HFF-Myc (cell line): ENCODE data around the gene LUM.

Experiments used
- DNase-seq: peaks from one replicate; pipeline ENCODE4 v3.0.0-alpha.2; 2011; ENCODE audit warnings: low read depth; ENCODE audit errors: extremely low read depth
- H3K4me3 ChIP-seq: replicated peaks from 2 replicates; pipeline ENCODE4 v1.5.1; 2011; ENCODE audit warnings: low read depth, mild to moderate bottlenecking, control low read depth, low read length
- CTCF ChIP-seq: IDR thresholded peaks from 2 replicates; pipeline ENCODE4 v1.5.1; 2012; ENCODE audit warnings: mild to moderate bottlenecking, low read depth, low read length, control low read depth; ENCODE audit errors: missing control alignments

LUM gene

DNA sequence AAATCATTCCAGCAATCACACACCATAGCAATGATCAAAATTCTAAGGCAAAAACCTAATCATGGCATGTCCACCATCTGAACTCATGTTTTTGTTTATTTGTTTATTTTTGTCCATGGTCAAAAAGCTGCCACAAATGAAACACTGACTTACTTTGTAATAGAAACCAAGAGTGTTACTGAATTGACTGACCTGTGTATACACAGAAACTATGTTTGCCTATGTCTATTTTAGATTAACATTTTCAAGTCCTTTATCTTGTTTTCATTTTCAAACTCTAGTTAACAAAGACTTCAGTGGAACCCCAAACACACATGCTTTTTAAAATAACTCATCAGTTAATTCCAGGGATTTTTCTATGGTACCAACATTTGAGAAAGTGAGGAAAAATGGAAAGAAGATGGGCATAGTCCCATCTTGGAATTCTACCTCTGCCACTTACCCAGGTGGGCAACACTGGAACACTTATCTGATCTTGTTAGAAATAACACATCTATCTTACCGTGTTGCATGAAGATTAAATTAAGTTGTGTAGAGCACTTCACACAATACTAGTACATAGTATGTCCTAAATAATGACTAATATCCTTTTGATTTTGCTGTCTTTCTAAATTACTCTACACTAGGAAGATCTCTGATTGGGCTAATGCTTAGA is 6.4 kb downstream of the LUM start:
- no peak for DNase-seq
- H3K4me3 ChIP-seq, result peak overlapping the region; percentile 15; the same call in 1 of the 2 replicates
- no peak for TF ChIP-seq CTCF

DNA sequence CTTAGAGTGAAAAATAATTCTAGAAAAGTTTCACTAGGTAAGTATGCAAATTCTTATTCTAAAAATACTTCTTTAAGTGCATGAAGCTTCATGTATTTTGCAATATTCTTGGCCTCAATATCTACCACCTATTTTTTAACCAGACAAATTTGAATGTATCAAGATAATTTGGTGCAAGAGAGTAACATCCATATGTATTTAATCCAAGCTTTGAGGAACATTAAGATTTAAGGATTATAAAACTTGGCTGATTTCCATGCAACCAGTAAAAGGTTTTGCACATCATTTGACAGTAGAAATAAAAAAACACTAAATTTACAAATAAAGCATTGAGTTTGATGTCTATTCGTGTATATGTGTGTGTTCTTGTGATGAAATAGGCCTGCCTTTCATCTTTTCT is 7.7 kb downstream of the LUM start:
- H3K4me3 ChIP-seq, result no peak overlapping the region
- TF ChIP-seq CTCF, result no peak
- DNase-seq, result no peak

DNA sequence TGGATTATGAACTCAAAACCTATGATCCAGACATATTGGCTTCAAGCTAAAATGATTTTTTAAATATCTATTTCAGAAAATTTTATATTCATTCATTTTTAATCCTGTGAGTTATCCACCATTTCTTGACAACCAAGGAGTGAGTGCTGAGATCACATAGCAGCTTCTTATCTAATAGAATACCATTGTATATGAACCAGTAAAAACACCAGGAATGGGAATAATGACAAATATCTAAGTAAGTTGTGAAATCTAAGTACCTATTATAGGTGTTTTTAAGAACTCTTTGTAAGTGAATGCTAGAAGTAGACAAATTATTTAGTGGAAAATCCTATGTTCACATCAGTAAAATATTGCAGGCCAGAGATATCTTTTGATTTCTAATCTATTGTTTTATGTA is 8.2 kb downstream of the LUM start:
- no peak for TF ChIP-seq CTCF
- DNase-seq, result no peak
- no peak overlapping the region for H3K4me3 ChIP-seq

- H3K4me3 ChIP-seq, result no peak overlapping the region
- no peak for DNase-seq
- no peak for TF ChIP-seq CTCF
These were observed 10.4 kb downstream of the LUM start for GRCh38 chr12:91100906-91101305.

DNA sequence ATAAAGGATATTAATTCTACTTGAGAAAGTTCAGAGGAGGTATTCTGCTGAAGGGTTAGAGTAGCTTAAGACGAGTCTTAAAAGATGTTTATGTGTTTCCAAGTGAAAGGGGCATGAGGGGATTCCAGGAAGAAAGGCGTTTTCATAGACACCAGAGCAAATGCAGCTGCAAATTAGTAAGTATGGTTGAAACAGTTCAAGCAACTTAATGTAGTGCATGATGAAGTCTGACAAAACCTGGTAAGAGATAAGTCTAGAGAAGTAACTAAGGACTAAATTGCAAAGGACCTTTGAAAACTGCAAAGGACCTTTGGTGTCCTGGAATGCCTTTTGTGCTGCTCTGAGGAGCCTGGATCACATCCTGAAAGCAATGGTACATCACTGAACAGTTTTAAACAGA is 11.5 kb downstream of the LUM start:
- no peak for TF ChIP-seq CTCF
- H3K4me3 ChIP-seq, result no peak overlapping the region
- DNase-seq, result no peak

GRCh38 chr12:91099341-91099740 is 12.0 kb downstream of the LUM start:
- no peak for DNase-seq
- no peak for TF ChIP-seq CTCF
- no peak overlapping the region for H3K4me3 ChIP-seq

DNA sequence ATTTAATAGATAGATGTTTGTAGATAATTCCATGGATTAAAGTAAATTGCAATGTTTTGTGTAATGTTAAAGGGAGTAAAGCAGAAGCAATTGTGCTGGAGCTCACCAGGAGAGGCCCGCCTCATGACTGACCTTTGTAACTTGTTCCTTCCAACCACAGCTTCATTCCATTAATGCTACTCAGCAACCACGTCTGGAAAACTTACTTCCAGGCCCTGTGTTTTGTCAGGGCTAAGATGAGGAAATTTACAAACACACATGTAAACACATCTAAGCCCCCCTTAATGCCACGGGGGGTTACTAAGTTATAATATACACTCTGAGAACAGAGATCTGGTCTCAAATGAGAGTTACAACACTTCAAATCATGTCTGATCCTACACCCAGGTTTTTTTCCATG is 12.4 kb downstream of the LUM start:
- no peak overlapping the region for H3K4me3 ChIP-seq
- peak; percentile 80 for DNase-seq
- no peak for TF ChIP-seq CTCF
